K562 (cell line): Measurements from ENCODE around the gene BCAP31. TPM values are rescaled to one million over a fixed set of nuclear protein-coding genes. Genes with fewer than 3 reads are reported as not detected.

Experiments used
- ATAC-seq: fragments of 200-7000 bp; cut with Tn5 transposase; 3 replicates; pipeline ENCODE4 v1.9.1; 2020; ENCODE audit warnings: moderate library complexity
- BruUV-seq: library from RNA; stranded (reverse); fragments of 400-500 nt; replicated peaks from 2 replicates; lab custom pipeline; 2021; lab: Mats Ljungman, UMichigan
- CTCF ChIA-PET: fragments of 300-600 bp; formaldehyde crosslinking; extraction: SDS; loops from one replicate; lab custom pipeline; 2021; ENCODE audit warnings: low intra/inter-chr PET ratio; lab: Yijun Ruan, JAX
- POLR2A ChIA-PET: fragments of 300-600, 350-650 bp; sonication (Branson Sonifier 250); formaldehyde crosslinking; extraction: SDS; loops from one replicate; lab custom pipeline; 2021; ENCODE audit warnings: antibody characterized with exemption, inconsistent platforms; lab: Yijun Ruan, JAX
- DNase-seq, 4 experiments: peaks; one replicate each; pipeline versions ENCODE4 v3.0.0 to v3.0.0-alpha.2; 2011 to 2018; ENCODE audit warnings: low spot score in 3 of 4, mixed read lengths in 3 of 4; ENCODE audit errors: extremely low read depth in 1 of 4
- FAIRE-seq: peaks from 2 replicates; lab custom pipeline; 2011; peaks lifted over from hg19 to GRCh38; lab: Jason Lieb, UNC
- H2AFZ ChIP-seq: 2 replicates; pipeline ENCODE4 v1.6.0; 2011; ENCODE audit warnings: low read depth, low read length, control low read depth, inconsistent platforms
- H3K27ac ChIP-seq: fragments of 200-600 bp; 3 replicates; pipeline ENCODE4 v1.8.0; 2011; ENCODE audit warnings: low read depth, mild to moderate bottlenecking, control low read depth, inconsistent platforms, low read length, moderate library complexity, mixed read lengths; ENCODE audit errors: extremely low read depth
- H3K27me3 ChIP-seq, 2 experiments: fragments of 300-600 bp in 1 of 2; 2 replicates in 1 of 2; 3 replicates in 1 of 2; pipeline versions ENCODE4 v1.6.0 to v1.8.0; 2011; ENCODE audit warnings: inconsistent platforms in 2 of 2, low read length in 2 of 2, mild to moderate bottlenecking in 1 of 2, mixed read lengths in 1 of 2, moderate library complexity in 1 of 2; ENCODE audit not compliant: control insufficient read depth in 2 of 2, insufficient read depth in 2 of 2
- H3K36me3 ChIP-seq: fragments of 300-600 bp; 3 replicates; pipeline ENCODE4 v1.8.0; 2011; ENCODE audit warnings: mild to moderate bottlenecking, low read length, inconsistent platforms; ENCODE audit not compliant: control insufficient read depth, insufficient read depth
- H3K4me1 ChIP-seq, 2 experiments: fragments of 200-600 bp in 1 of 2; replicated peaks in 1 of 2; 2 replicates in 1 of 2; 3 replicates in 1 of 2; pipeline versions ENCODE4 v1.5.1 to v1.8.0; 2011; ENCODE audit warnings: inconsistent platforms in 2 of 2, low read length in 2 of 2, mild to moderate bottlenecking in 1 of 2, mixed read lengths in 1 of 2, moderate library complexity in 1 of 2; ENCODE audit not compliant: control insufficient read depth in 2 of 2, insufficient read depth in 2 of 2
- H3K4me2 ChIP-seq: 2 replicates; pipeline ENCODE4 v1.6.1; 2011; ENCODE audit warnings: low read length, control low read depth, inconsistent platforms, mixed read lengths; ENCODE audit not compliant: insufficient read depth
- H3K4me3 ChIP-seq: fragments of 200-600 bp; sonication (generic), shearing (Covaris generic); 2 replicates; pipeline ENCODE4 v1.5.1; 2016; ENCODE audit warnings: control low read depth, inconsistent platforms
- H3K79me2 ChIP-seq: fragments of 200-600 bp; 3 replicates; pipeline ENCODE4 v1.8.0; 2011; ENCODE audit warnings: low read length, inconsistent platforms; ENCODE audit not compliant: control insufficient read depth, insufficient read depth
- H3K9ac ChIP-seq, 2 experiments: 2 replicates each; pipeline versions ENCODE4 v1.6.0 to v1.6.1; 2011; ENCODE audit warnings: low read depth in 2 of 2, low read length in 2 of 2, control low read depth in 1 of 2, inconsistent platforms in 1 of 2, mild to moderate bottlenecking in 1 of 2, mixed read lengths in 1 of 2; ENCODE audit not compliant: insufficient read depth in 1 of 2
- H3K9me1 ChIP-seq: one replicate; pipeline ENCODE4 v1.6.0; 2011; ENCODE audit warnings: inconsistent platforms, mild to moderate bottlenecking, low read length, moderate library complexity; ENCODE audit not compliant: control insufficient read depth, insufficient read depth
- H3K9me3 ChIP-seq: replicated peaks from 2 replicates; pipeline ENCODE4 v1.5.1; 2011; ENCODE audit warnings: low read depth, low read length, inconsistent platforms; ENCODE audit not compliant: control insufficient read depth, insufficient read depth
- H4K20me1 ChIP-seq: replicated peaks from 2 replicates; pipeline ENCODE4 v1.6.1; 2011; ENCODE audit warnings: low read length, inconsistent platforms, mixed read lengths; ENCODE audit not compliant: control insufficient read depth, insufficient read depth
- ATF1 ChIP-seq, 2 experiments: fragments of 450-650 bp in 1 of 2; IDR thresholded peaks; 2 replicates each; pipeline ENCODE4 v1.6.1; 2016; ENCODE audit warnings: missing compliant biosample characterization in 1 of 2, missing genetic modification characterization in 1 of 2
- CCAR2 ChIP-seq: fragments of 200-400 bp; formaldehyde crosslinking; IDR thresholded peaks from 2 replicates; pipeline ENCODE4 v1.6.1; 2017; ENCODE audit warnings: mild to moderate bottlenecking, low read depth, low read length
- SIN3B ChIP-seq: fragments of 450-650 bp; IDR thresholded peaks from 2 replicates; pipeline ENCODE4 v1.6.1; 2017; ENCODE audit warnings: low read depth, mild to moderate bottlenecking, moderate library complexity
- TSC22D4 ChIP-seq: fragments of 450-650 bp; IDR thresholded peaks from 2 replicates; pipeline ENCODE4 v1.6.1; 2016; ENCODE audit warnings: missing genetic modification characterization, missing biosample characterization, control low read depth
- WGBS: fragments of 100-300 bp; shearing (Covaris generic); methylation state at CpG from one replicate; pipeline ENCODE4 v1.1.6; 2016; ENCODE audit warnings: low coverage, mixed read lengths; ENCODE audit not compliant: insufficient coverage; ENCODE audit errors: missing lambda C conversion rate; 5-methylcytosine and 5-hydroxymethylcytosine counted together
- in situ Hi-C: fragments of 300-500 bp; cut with MboI; formaldehyde crosslinking; loops from 4 replicates; pipeline ENCODE4 v1.15.0; 2018; ENCODE audit warnings: inconsistent platforms, mixed read lengths
- intact Hi-C: fragments of 100-400 bp; cut with micrococcal nuclease; formaldehyde crosslinking; loops from 2 replicates; pipeline ENCODE4 v1.14.2; 2022
- polyA plus RNA-seq, 8 experiments: library from polyadenylated mRNA; depleted of rRNA in 4 of 8; stranded (reverse) in 5 of 8; unstranded in 3 of 8; fragments of >200 nt; fragmentation: Nextera tagmentation in 2 of 8; fragmentation: Illumina TruSeq in 1 of 8; extraction: Ambion mirVana in 2 of 8; extraction: Trizol in 1 of 8; gene quantifications; 2 replicates each; pipeline versions ENCODE4 v1.2.1 to v1.2.3, GENCODE V29; 2011 to 2014; ENCODE audit warnings: inconsistent platforms in 1 of 8, missing spikeins in 1 of 8
- total RNA-seq, 7 experiments: library from RNA; depleted of rRNA in 6 of 7; stranded (reverse); fragments of >200 nt in 6 of 7; fragmentation: Illumina TruSeq in 2 of 7; extraction: Trizol in 2 of 7; gene quantifications; 2 replicates each; pipeline versions ENCODE4 v1.2.1 to v1.2.3, GENCODE V29; 2011 to 2021; ENCODE audit warnings: low replicate concordance in 1 of 7
- TF ChIP-seq, protein P1 (sequence below), 2 experiments: fragments of 450-650 bp; IDR thresholded peaks; 2 replicates each; pipeline ENCODE4 v1.6.1; 2016
- TF ChIP-seq, protein P2 (sequence below): fragments of 250-450 bp; sonication (Bioruptor Pico); IDR thresholded peaks from 2 replicates; pipeline ENCODE4 v1.9.0; 2021; ENCODE audit warnings: mild to moderate bottlenecking, inconsistent platforms
- TF ChIP-seq, protein P3 (sequence below): fragments of 200-800 bp; sonication (Bioruptor generic); IDR thresholded peaks from 2 replicates; pipeline ENCODE4 v1.6.1; 2017; ENCODE audit warnings: missing genetic modification characterization, missing compliant biosample characterization
- TF ChIP-seq, protein P4 (sequence below): fragments of 250-450 bp; sonication (Bioruptor Pico); IDR thresholded peaks from 2 replicates; pipeline ENCODE4 v1.4.0; 2020
- TF ChIP-seq, protein P5 (sequence below): fragments of 450-650 bp; formaldehyde crosslinking; IDR thresholded peaks from 2 replicates; pipeline ENCODE4 v1.4.0; 2022; ENCODE audit warnings: missing genetic modification characterization
- TF ChIP-seq, protein P6 (sequence below): fragments of 450-650 bp; IDR thresholded peaks from one replicate; pipeline ENCODE4 v1.6.1; 2018; ENCODE audit warnings: mild to moderate bottlenecking, moderate library complexity; ENCODE audit not compliant: partially characterized antibody

The BCAP31 gene
- total and polyA plus RNA-seq, 9 of the 15 experiments (the other 6 are each of a cell fraction or from before 2014, with no cell fraction given): 156 to 683 (median 188) TPM

DNA sequence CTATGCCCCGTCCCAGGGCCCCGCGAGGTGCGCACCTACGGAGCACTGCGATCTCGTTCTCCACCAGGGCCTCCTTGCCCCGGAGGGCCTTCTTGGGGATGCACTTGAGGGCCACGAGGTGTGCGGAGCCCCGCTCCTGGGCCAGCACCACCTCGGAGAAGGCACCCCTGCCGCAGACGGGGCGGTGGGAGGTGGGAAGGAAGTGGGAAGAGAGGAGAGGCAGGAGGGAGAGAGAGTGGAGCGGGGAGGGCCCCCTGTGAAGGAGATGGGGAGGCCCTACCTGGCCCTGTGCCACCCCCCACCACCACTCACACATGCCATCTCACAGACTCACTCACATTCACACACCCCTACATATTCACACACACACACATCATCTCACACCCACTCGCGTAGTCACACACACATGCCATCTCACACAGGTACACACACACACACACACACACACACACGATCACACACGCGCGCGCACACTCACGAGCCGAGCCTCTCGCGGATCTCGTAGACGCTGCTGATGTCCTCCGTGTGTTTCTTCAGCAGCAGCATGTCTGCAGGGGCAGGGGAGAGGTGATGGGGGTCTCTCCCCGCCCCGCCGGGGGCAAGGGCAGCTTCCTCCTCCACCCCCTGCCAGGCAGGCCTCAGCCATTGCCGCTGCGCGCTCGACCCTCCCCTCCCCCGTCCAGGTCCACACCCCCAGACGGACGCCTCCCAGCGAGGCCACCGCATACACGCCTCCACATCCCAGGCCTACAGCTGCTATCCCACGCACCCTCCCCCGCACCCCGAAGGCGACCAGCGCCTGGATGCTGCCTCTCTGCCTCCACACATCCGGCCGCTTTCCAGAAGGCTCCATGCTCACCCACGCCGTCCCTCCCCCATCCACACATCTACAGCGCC is 51.4 kb downstream of the BCAP31 start:
- Histone ChIP-seq H3K9ac (peak overlapping the region in 1 of 2 experiments; percentile 68; a peak in 1 of 4 replicates), H3K79me2 (no peaks in the 10 kb centered on the region; the same call in 2 of the 3 replicates), H2AFZ (peak overlapping the region; percentile 66), H4K20me1 (no peaks in the 10 kb centered on the region), H3K4me3 (no peak overlapping the region; the same call in 1 of the 2 replicates), H3K36me3 (no peaks in the 10 kb centered on the region), H3K9me3 (no peaks in the 10 kb centered on the region), H3K27me3 (no peaks in the 10 kb centered on the region), H3K9me1 (no peaks in the 10 kb centered on the region), H3K4me2 (peak overlapping the region; percentile 69), H3K27ac (peak overlapping the region; percentile 19; the same call in 1 of the 3 replicates), H3K4me1 (peaks cover 28 to 60% of the 10 kb centered on the region in 2 experiments)
- BruUV-seq: no TSS peak
- 62% methylated on average over 10 of the region's 53 CpGs for WGBS
- ATAC-seq (peak; percentile 27), DNase-seq (peak; percentile 38 to 72 (median 58)), FAIRE-seq (peak; percentile 6)
- ChIA-PET CTCF (no interaction called here), POLR2A (no interaction called here)
- intact Hi-C loops (no loop called here), in situ Hi-C loops (no loop called here)
- TF ChIP-seq, protein P1, sequence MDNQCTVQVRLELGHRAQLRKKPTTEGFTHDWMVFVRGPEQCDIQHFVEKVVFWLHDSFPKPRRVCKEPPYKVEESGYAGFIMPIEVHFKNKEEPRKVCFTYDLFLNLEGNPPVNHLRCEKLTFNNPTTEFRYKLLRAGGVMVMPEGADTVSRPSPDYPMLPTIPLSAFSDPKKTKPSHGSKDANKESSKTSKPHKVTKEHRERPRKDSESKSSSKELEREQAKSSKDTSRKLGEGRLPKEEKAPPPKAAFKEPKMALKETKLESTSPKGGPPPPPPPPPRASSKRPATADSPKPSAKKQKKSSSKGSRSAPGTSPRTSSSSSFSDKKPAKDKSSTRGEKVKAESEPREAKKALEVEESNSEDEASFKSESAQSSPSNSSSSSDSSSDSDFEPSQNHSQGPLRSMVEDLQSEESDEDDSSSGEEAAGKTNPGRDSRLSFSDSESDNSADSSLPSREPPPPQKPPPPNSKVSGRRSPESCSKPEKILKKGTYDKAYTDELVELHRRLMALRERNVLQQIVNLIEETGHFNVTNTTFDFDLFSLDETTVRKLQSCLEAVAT (IDR thresholded peaks at IDR 0.05): peak in 1 of 2 experiments; percentile 93; a peak in 2 of 4 replicates
- TF ChIP-seq, protein P2, sequence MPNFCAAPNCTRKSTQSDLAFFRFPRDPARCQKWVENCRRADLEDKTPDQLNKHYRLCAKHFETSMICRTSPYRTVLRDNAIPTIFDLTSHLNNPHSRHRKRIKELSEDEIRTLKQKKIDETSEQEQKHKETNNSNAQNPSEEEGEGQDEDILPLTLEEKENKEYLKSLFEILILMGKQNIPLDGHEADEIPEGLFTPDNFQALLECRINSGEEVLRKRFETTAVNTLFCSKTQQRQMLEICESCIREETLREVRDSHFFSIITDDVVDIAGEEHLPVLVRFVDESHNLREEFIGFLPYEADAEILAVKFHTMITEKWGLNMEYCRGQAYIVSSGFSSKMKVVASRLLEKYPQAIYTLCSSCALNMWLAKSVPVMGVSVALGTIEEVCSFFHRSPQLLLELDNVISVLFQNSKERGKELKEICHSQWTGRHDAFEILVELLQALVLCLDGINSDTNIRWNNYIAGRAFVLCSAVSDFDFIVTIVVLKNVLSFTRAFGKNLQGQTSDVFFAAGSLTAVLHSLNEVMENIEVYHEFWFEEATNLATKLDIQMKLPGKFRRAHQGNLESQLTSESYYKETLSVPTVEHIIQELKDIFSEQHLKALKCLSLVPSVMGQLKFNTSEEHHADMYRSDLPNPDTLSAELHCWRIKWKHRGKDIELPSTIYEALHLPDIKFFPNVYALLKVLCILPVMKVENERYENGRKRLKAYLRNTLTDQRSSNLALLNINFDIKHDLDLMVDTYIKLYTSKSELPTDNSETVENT (CRISPR knock-in tag): no peak
- TF ChIP-seq, protein P3, sequence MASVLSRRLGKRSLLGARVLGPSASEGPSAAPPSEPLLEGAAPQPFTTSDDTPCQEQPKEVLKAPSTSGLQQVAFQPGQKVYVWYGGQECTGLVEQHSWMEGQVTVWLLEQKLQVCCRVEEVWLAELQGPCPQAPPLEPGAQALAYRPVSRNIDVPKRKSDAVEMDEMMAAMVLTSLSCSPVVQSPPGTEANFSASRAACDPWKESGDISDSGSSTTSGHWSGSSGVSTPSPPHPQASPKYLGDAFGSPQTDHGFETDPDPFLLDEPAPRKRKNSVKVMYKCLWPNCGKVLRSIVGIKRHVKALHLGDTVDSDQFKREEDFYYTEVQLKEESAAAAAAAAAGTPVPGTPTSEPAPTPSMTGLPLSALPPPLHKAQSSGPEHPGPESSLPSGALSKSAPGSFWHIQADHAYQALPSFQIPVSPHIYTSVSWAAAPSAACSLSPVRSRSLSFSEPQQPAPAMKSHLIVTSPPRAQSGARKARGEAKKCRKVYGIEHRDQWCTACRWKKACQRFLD (CRISPR knock-in tag): no peak
- TF ChIP-seq CCAR2 (no peak), SIN3B (no peak), TSC22D4 (tag) (no peak), ATF1 (CRISPR knock-in tag; IDR thresholded peaks at IDR 0.05) (no peak), ATF1 (tag; IDR thresholded peaks at IDR 0.05) (no peak)
- TF ChIP-seq, protein P4, sequence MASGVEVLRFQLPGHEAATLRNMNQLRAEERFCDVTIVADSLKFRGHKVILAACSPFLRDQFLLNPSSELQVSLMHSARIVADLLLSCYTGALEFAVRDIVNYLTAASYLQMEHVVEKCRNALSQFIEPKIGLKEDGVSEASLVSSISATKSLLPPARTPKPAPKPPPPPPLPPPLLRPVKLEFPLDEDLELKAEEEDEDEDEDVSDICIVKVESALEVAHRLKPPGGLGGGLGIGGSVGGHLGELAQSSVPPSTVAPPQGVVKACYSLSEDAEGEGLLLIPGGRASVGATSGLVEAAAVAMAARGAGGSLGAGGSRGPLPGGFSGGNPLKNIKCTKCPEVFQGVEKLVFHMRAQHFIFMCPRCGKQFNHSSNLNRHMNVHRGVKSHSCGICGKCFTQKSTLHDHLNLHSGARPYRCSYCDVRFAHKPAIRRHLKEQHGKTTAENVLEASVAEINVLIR: no peak
- TF ChIP-seq, protein P5, sequence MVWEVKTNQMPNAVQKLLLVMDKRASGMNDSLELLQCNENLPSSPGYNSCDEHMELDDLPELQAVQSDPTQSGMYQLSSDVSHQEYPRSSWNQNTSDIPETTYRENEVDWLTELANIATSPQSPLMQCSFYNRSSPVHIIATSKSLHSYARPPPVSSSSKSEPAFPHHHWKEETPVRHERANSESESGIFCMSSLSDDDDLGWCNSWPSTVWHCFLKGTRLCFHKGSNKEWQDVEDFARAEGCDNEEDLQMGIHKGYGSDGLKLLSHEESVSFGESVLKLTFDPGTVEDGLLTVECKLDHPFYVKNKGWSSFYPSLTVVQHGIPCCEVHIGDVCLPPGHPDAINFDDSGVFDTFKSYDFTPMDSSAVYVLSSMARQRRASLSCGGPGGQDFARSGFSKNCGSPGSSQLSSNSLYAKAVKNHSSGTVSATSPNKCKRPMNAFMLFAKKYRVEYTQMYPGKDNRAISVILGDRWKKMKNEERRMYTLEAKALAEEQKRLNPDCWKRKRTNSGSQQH (CRISPR knock-in tag): peak; percentile 11; the same call in 1 of the 2 replicates
- TF ChIP-seq, protein P6, sequence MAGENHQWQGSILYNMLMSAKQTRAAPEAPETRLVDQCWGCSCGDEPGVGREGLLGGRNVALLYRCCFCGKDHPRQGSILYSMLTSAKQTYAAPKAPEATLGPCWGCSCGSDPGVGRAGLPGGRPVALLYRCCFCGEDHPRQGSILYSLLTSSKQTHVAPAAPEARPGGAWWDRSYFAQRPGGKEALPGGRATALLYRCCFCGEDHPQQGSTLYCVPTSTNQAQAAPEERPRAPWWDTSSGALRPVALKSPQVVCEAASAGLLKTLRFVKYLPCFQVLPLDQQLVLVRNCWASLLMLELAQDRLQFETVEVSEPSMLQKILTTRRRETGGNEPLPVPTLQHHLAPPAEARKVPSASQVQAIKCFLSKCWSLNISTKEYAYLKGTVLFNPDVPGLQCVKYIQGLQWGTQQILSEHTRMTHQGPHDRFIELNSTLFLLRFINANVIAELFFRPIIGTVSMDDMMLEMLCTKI: no peak
